Spleen (tissue), 11 donors: Measurements from ENCODE around the gene DLG2. TPM values are rescaled to one million over a fixed set of nuclear protein-coding genes. Genes with fewer than 3 reads are reported as not detected.

Source experiments
- DNase-seq: peaks from one replicate; pipeline ENCODE4 v3.0.0-alpha.2; 2020
- H3K27ac ChIP-seq, 8 donors: fragments of 200-600 bp; sonication (generic) in 7 of 8; 1 replicate in 4 of 8; 2 replicates in 4 of 8; pipeline versions ENCODE4 v1.5.0 to v1.8.0; 2016 to 2021; ENCODE audit warnings: inconsistent platforms in 4 of 8, mild to moderate bottlenecking in 4 of 8, moderate library complexity in 1 of 8
- H3K27me3 ChIP-seq, 7 donors: fragments of 200-600 bp; sonication (generic) in 6 of 7; replicated peaks in 1 of 7; 1 replicate in 4 of 7; 2 replicates in 3 of 7; pipeline versions ENCODE4 v1.5.0 to v1.8.0; 2016 to 2021; ENCODE audit warnings: inconsistent platforms in 3 of 7, mild to moderate bottlenecking in 1 of 7
- H3K36me3 ChIP-seq, 6 donors: fragments of 200-600 bp; sonication (generic) in 5 of 6; 1 replicate in 4 of 6; 2 replicates in 2 of 6; pipeline versions ENCODE4 v1.5.0 to v1.8.0; 2016 to 2021; ENCODE audit warnings: inconsistent platforms in 2 of 6
- H3K4me1 ChIP-seq, 6 donors: fragments of 200-600 bp; sonication (generic) in 5 of 6; 1 replicate in 3 of 6; 2 replicates in 3 of 6; pipeline versions ENCODE4 v1.5.0 to v1.8.0; 2016 to 2021; ENCODE audit warnings: inconsistent platforms in 3 of 6
- H3K4me3 ChIP-seq, 8 donors: fragments of 200-600 bp; sonication (generic) in 7 of 8; 1 replicate in 4 of 8; 2 replicates in 4 of 8; pipeline versions ENCODE4 v1.5.0 to v1.8.0; 2016 to 2021; ENCODE audit warnings: inconsistent platforms in 4 of 8, mild to moderate bottlenecking in 4 of 8, moderate library complexity in 2 of 8
- H3K9me3 ChIP-seq, 8 donors: fragments of 200-600 bp; sonication (generic) in 7 of 8; 1 replicate in 4 of 8; 2 replicates in 4 of 8; pipeline versions ENCODE4 v1.5.0 to v1.8.0; 2016 to 2021; ENCODE audit warnings: inconsistent platforms in 4 of 8
- CTCF ChIP-seq, 11 experiments: fragments of 200-600 bp in 7 of 11; fragments of 450-650 bp in 4 of 11; sonication (generic) in 4 of 11; IDR thresholded peaks in 8 of 11; conservative IDR thresholded peaks in 3 of 11; 1 replicate in 7 of 11; 2 replicates in 4 of 11; pipeline versions ENCODE4 v1.4.0 to v1.8.0; 2016 to 2021; ENCODE audit warnings: antibody characterized with exemption in 11 of 11, inconsistent platforms in 4 of 11, mild to moderate bottlenecking in 1 of 11
- POLR2A ChIP-seq, 3 donors: fragments of 450-650 bp; IDR thresholded peaks; one replicate each; pipeline ENCODE4 v1.5.1; 2017; ENCODE audit warnings: antibody characterized with exemption in 3 of 3, mild to moderate bottlenecking in 1 of 3
- POLR2AphosphoS5 ChIP-seq, 3 donors: sonication (generic); formaldehyde crosslinking; IDR thresholded peaks; one replicate each; pipeline ENCODE4 v1.5.1; 2017; ENCODE audit warnings: antibody characterized with exemption in 3 of 3
- WGBS, 5 donors: extraction: QIAGEN DNeasy Blood & Tissue Kit in 3 of 5; methylation state at CpG; one replicate each; pipeline versions ENCODE4 v1.1.5 to v1.1.7; 2013 to 2018; 5-methylcytosine and 5-hydroxymethylcytosine counted together
- intact Hi-C: fragments of 100-400 bp; cut with DNase I; formaldehyde crosslinking; loops from one replicate; pipeline ENCODE4 v1.15.0; 2023; ENCODE audit warnings: low total_unique reads
- polyA plus RNA-seq, 3 donors: library from polyadenylated mRNA; stranded (reverse); fragments of 200-250 nt; gene quantifications; one replicate each; pipeline ENCODE4 v1.2.1, GENCODE V29; 2013
- total RNA-seq, 7 donors: library from RNA; depleted of rRNA in 3 of 7; stranded (reverse); fragments of >200 nt in 3 of 7; fragmentation: NEBNext Ultra II Directional in 4 of 7; extraction: Animal tissue kit (Norgen Biotek cat#: 25700) in 4 of 7; gene quantifications; one replicate each; pipeline versions ENCODE4 v1.1.0 to v1.2.1, GENCODE V29; 2016 to 2021
- donor health status: healthy with polysubstance abuse.
- donor health status: DM: no; HTN: no; CAD: no; lungs with moderate emphysema.
- donor health status: DM: no; HTN: no; CAD: no.
- donor health status: Bipolar disorder and iron deficiency.
- donor health status: healthy.
- donor health status: DM: no; HTN: no; CAD: no.
- donor health status: DM: yes; HTN: yes; CAD: no.

The DLG2 gene
- total and polyA plus RNA-seq, 10 donors: 0.43 to 12.7 (median 7.9) TPM

GRCh38 chr11:83689144-83689780 lies 1937.9 kb downstream of the DLG2 start:
- intact Hi-C loops: no loop called here
- no peak for DNase-seq

GRCh38 chr11:83687787-83688186 lies 1939.4 kb downstream of the DLG2 start:
- Histone ChIP-seq H3K9me3 (no peaks in the 10 kb centered on the region), H3K4me1 (no peaks in the 10 kb centered on the region), H3K27me3 (no peaks in the 10 kb centered on the region), H3K4me3 (no peak overlapping the region), H3K27ac (no peak overlapping the region), H3K36me3 (no peaks in the 10 kb centered on the region)
- no peak for DNase-seq
- intact Hi-C loops: no loop called here
- 58 to 74% (median 69%) methylated on average over 5 of the region's 5 CpGs for WGBS, 5 donors
- no peak for TF ChIP-seq POLR2AphosphoS5 (IDR thresholded peaks at IDR 0.05)
- TF ChIP-seq POLR2A (IDR thresholded peaks at IDR 0.05): no peak
- no peak for TF ChIP-seq CTCF (IDR thresholded peaks at IDR 0.05 in 8 of 11, conservative IDR thresholded peaks at IDR 0.05 in 3 of 11)

More at GRCh38 chr11:83689144-83689780, 1937.9 kb downstream of the DLG2 start:
- Histone ChIP-seq H3K9me3 (no peaks in the 10 kb centered on the region), H3K36me3 (no peaks in the 10 kb centered on the region), H3K4me3 (no peak overlapping the region), H3K4me1 (no peaks in the 10 kb centered on the region), H3K27me3 (no peaks in the 10 kb centered on the region), H3K27ac (no peak overlapping the region)
- TF ChIP-seq POLR2AphosphoS5 (IDR thresholded peaks at IDR 0.05): no peak
- no peak for TF ChIP-seq POLR2A (IDR thresholded peaks at IDR 0.05)
- TF ChIP-seq CTCF (IDR thresholded peaks at IDR 0.05 in 8 of 11, conservative IDR thresholded peaks at IDR 0.05 in 3 of 11): no peak
- WGBS, 5 donors: 78 to 93% (median 88%) methylated on average over 1 of the region's 1 CpG

- H3K4me1 ChIP-seq: peaks cover 0 to 5% (median 0%) of the 10 kb centered on the region in 6 donors
- H3K9me3 ChIP-seq: no peaks in the 10 kb centered on the region
- no peak overlapping the region for H3K4me3 ChIP-seq
- intact Hi-C loops: no loop called here
- TF ChIP-seq POLR2AphosphoS5 (IDR thresholded peaks at IDR 0.05) (no peak), CTCF (IDR thresholded peaks at IDR 0.05 in 8 of 11, conservative IDR thresholded peaks at IDR 0.05 in 3 of 11) (no peak), POLR2A (IDR thresholded peaks at IDR 0.05) (no peak)
- no peak for DNase-seq
- H3K36me3 ChIP-seq: no peaks in the 10 kb centered on the region
- peaks cover 0 to 6% (median 0%) of the 10 kb centered on the region in 7 donors for H3K27me3 ChIP-seq
- H3K27ac ChIP-seq: no peak overlapping the region
- 89 to 100% (median 95%) methylated on average over 2 of the region's 2 CpGs for WGBS, 5 donors
Measured at GRCh38 chr11:83685730-83686129, 1941.4 kb downstream of the DLG2 start.

GRCh38 chr11:83684071-83684470 lies 1943.1 kb downstream of the DLG2 start:
- no peak for DNase-seq
- WGBS, 5 donors: 83 to 94% (median 87%) methylated on average over 4 of the region's 4 CpGs
- H3K4me3 ChIP-seq: no peak overlapping the region
- H3K4me1 ChIP-seq: peaks cover 0 to 5% (median 0%) of the 10 kb centered on the region in 6 donors
- no peak overlapping the region for H3K27ac ChIP-seq
- TF ChIP-seq POLR2AphosphoS5 (IDR thresholded peaks at IDR 0.05) (no peak), CTCF (IDR thresholded peaks at IDR 0.05 in 8 of 11, conservative IDR thresholded peaks at IDR 0.05 in 3 of 11) (no peak)
- no peaks in the 10 kb centered on the region for H3K36me3 ChIP-seq
- intact Hi-C loops: no loop called here
- H3K9me3 ChIP-seq: no peaks in the 10 kb centered on the region
- H3K27me3 ChIP-seq: peaks cover 0 to 6% (median 0%) of the 10 kb centered on the region in 7 donors
